ENCODE measurements around the gene ERVK3-1. TPM values are rescaled to one million over a fixed set of nuclear protein-coding genes. Genes with fewer than 3 reads are reported as not detected.

The ERVK3-1 gene
- total RNA-seq: 21.0 and 35.8 TPM in 2 replicates

GRCh38 chr19:58305065-58305931 lies at the start of gene ERVK3-1:
ERVK3-1 (plus strand) TSS chr19:58305377; CDS start chr19:58312169, 6,792 bp downstream.

GRCh38 chr19:58278541-58279041 lies 26.6 kb upstream of the ERVK3-1 start, which contains the start of gene ZNF8:
ZNF8 (plus strand) TSS chr19:58278955; CDS start chr19:58279082, 127 bp downstream.

GRCh38 chr19:58326914-58327726 lies 21.9 kb downstream of the ERVK3-1 start, which contains the start of gene ZSCAN22:
ZSCAN22 (plus strand) TSS chr19:58326994; CDS start chr19:58334803, 7,809 bp downstream.

GRCh38 chr19:58352760-58353671 lies 47.8 kb downstream of the ERVK3-1 start, which contains the start of gene A1BG:
A1BG (minus strand) TSS chr19:58353492; CDS start chr19:58353437, 55 bp downstream.

GRCh38 chr19:58362272-58362994 lies 57.3 kb downstream of the ERVK3-1 start, which contains the start of gene ZNF497:
ZNF497 (minus strand) TSS chr19:58362751; CDS start chr19:58357635, 5,116 bp downstream.

Other genes starting within 250 kb of the ERVK3-1 start
- 1.1 and 5.5 TPM in 2 replicates for gene ZNF135, start 246.1 kb upstream of the ERVK3-1 start, total RNA-seq
- gene ZSCAN18, start 207.1 kb upstream of the ERVK3-1 start, total RNA-seq: 23.0 and 59.3 TPM in 2 replicates
- gene ZNF329, start 154.6 kb upstream of the ERVK3-1 start, total RNA-seq: 4.9 and 8.1 TPM in 2 replicates
- gene ZNF274, start 122.3 kb upstream of the ERVK3-1 start, total RNA-seq: 11.1 and 13.7 TPM in 2 replicates
- gene ZNF544, start 76.5 kb upstream of the ERVK3-1 start, total RNA-seq: 26.9 and 38.4 TPM in 2 replicates
- gene ZNF8, start 26.4 kb upstream of the ERVK3-1 start, total RNA-seq: 4.6 and 10.0 TPM in 2 replicates
- 2.0 and 3.7 TPM in 2 replicates for gene ZSCAN22, start 21.6 kb downstream of the ERVK3-1 start, total RNA-seq
- gene A1BG, start 48.1 kb downstream of the ERVK3-1 start, total RNA-seq: 24.1 and 28.8 TPM in 2 replicates
- under 0.01 and 2.8 TPM in 2 replicates for gene ZNF497, start 57.4 kb downstream of the ERVK3-1 start, total RNA-seq
- gene ZNF837, start 75.7 kb downstream of the ERVK3-1 start, total RNA-seq: 4.9 and 7.5 TPM in 2 replicates
- 1,981 and 2,018 TPM in 2 replicates for gene RPS5, start 81.9 kb downstream of the ERVK3-1 start, total RNA-seq
- 0.13 TPM in 1 of 2 replicates, not detected in the other for gene RNF225, start 90.3 kb downstream of the ERVK3-1 start, total RNA-seq
- gene ZNF584, start 103.3 kb downstream of the ERVK3-1 start, total RNA-seq: 13.5 and 23.3 TPM in 2 replicates
- 2.3 and 3.3 TPM in 2 replicates for gene ZNF132, start 134.8 kb downstream of the ERVK3-1 start, total RNA-seq
- 3.9 and 7.1 TPM in 2 replicates for gene ZNF324B, start 146.2 kb downstream of the ERVK3-1 start, total RNA-seq
- gene ZNF324, start 161.7 kb downstream of the ERVK3-1 start, total RNA-seq: 5.4 and 14.6 TPM in 2 replicates
- gene ZNF446, start 171.0 kb downstream of the ERVK3-1 start, total RNA-seq: 6.2 and 16.9 TPM in 2 replicates
- 11.1 and 13.1 TPM in 2 replicates for gene SLC27A5, start 206.6 kb downstream of the ERVK3-1 start, total RNA-seq
- gene ZBTB45, start 214.4 kb downstream of the ERVK3-1 start, total RNA-seq: 19.1 and 23.8 TPM in 2 replicates
- 672 and 766 TPM in 2 replicates for gene TRIM28, start 238.7 kb downstream of the ERVK3-1 start, total RNA-seq
- 75.9 and 151 TPM in 2 replicates for gene CHMP2A, start 249.7 kb downstream of the ERVK3-1 start, total RNA-seq

All from mesangial cell (primary cell).